GM19452 (cell line): Measurements from ENCODE around the gene CERS6.
"Not testable (repeated sequence)": the region's sequence is repeated elsewhere in the genome, so short reads cannot be mapped to it uniquely, and the experiment has no call there.

Experiments used
- ATAC-seq: cut with Tn5 transposase; IDR thresholded peaks from one replicate; pipeline ENCODE4 v1.9.1; 2021; ENCODE audit not compliant: unreplicated experiment

The CERS6 gene, protein sequence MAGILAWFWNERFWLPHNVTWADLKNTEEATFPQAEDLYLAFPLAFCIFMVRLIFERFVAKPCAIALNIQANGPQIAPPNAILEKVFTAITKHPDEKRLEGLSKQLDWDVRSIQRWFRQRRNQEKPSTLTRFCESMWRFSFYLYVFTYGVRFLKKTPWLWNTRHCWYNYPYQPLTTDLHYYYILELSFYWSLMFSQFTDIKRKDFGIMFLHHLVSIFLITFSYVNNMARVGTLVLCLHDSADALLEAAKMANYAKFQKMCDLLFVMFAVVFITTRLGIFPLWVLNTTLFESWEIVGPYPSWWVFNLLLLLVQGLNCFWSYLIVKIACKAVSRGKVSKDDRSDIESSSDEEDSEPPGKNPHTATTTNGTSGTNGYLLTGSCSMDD

DNA sequence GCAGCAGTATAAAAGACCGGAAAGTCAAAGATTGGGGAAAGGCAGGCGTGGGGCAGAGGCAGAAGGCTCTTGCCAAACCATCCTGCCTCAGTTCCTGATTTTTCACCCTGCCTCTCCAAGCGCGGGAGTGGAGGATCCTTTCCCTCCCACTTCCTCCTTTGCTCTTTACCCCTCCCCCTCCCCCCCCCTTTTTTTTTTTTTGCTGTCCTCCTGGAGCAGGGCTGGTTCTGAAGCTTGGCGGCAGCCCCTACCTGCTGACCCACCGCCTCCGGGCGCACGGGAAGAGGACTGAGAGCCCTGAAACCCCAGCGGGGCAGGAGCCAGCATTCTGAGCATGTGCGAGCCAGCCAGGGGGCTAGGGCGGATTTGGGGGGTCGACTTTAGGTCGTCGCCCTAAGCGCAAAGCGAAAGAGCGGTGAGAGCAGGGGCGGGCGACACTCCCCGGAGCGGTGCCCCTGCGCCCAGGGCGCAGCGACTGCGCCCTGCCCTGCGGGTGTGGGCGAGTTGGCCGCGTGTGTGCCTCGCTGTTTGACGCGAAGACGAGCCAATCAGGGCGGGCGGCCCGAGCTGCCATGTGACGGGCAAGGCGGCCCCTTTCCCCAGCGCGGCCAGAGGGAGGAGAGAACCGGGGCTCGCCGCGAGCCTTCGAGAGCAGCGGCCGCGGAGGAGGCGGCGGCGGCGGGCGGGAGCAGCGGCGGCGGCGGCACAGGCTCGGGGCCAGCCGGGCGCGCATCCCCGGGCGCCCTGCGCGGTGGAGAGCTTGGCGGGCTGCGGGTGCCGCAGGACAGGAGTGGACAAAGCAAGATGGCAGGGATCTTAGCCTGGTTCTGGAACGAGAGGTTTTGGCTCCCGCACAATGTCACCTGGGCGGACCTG lies at the start of gene CERS6:
TSS of gene CERS6 (plus strand) at position 628 of the 876 bp plus-strand sequence. CDS start at position 805, 177 bp downstream.
- peak; percentile 95 for ATAC-seq

DNA sequence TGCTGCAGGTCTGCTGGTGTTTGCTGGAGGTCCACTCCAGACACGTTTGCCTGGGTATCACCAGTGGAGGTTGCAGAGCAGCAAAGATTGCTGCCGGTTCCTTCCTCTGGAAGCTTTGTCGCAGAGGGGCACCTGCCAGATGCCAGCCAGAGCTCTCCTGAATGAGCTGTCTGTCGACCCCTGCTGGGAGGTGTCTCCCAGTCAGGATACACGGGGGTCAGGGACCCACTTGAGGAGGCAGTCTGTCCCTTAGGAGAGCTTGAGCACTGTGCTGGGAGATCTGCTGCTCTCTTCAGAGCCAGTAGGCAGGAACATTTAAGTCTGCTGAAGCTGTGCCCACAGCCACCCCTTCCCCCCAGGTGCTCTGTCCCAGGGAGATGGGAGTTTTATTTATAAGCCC lies 43.8 kb upstream of the CERS6 start:
- not testable (repeated sequence) for ATAC-seq

DNA sequence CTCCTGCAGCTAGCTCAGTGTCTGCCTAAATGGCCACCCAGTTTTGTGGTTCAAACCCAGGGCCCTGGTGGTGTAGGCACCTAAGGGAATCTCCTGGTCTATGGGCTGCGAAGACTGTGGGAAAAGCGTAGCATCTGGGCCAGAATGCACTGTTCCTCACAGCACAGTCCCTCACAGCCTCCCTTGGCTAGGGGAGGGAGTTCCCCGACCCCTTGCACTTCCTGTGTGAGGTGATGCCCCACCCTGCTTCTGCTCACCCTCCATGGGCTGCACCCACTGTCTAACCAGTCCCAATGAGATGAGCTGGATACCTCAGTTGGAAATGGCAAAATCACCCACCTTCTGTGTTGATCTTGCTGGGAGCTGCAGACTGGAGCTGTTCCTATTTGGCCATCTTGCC lies 43.0 kb upstream of the CERS6 start:
- not testable (repeated sequence) for ATAC-seq

DNA sequence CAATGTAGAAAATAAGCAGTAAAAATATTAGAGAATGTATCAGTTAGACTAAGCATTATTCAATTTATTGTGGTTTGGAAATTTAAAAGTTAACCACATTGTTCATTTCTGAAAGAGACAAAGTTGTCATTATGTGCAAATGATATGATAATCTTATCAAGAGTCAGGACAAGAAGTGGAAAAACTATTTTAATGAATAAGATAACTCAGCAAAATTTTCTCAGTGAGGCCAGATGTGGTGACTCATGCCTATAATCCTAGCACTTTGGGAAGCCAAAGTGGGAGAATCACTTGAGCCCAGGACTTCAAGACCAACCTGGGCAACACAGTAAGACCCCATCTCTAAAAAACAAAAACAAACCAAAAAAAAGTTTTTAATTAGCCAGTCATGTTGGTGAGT lies 39.5 kb upstream of the CERS6 start:
- no peak for ATAC-seq

DNA sequence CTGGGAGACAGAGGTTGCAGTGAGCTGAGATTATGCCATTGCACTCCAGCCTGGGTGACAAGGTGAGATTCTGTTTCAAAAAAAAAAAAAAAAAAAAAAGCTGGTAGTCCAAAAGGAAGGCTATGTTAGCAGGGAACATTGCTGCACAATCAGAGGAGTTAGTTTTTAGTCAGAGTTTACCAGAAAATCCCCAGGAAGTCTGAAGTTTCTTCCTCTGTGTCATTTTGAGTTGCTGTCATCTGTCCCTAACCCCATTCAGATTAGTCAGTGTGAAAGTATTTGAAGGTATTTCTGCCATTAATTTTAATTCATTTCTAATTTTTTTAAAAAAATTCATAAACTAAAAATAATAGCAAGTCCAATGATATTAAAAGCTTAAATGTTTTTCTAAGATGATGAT lies 33.5 kb upstream of the CERS6 start:
- no peak for ATAC-seq

DNA sequence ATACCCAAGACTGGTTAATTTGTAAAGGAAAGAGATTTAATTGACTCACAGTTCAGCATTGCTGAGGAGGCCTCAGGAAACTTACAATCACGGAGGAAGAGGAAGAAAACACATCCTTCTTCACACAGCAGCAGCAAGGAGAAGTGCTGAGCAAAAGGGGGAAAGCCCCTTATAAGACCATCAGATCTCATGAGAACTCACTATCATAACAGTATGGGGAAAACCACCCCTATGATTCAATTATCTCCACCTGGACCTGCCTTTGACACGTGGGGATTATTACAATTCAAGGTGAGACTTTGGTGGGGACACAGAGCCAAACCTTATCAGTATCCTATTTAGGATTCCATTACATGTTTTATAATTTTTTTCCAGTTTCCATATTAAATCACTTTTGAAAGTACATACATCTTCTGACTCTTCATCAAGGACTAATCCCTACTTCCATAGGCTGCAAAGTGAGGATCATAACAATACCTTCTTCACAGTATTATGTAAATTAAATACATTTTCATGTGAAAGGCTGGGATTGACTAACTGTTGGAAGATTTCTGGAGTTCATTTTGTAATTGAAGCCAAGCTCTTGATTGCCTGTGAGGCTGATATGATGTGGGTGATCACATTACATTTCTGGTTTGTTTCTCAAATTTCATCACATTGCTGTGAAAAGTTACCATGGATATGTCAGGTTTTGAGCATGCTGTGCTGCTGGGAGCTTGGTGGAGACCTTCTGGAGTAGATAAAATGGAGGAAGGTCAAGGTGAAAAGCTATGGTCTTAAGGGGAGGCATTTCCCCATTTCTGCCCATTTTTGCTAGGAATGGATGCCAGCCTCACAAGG lies 31.7 kb upstream of the CERS6 start:
- no peak for ATAC-seq

DNA sequence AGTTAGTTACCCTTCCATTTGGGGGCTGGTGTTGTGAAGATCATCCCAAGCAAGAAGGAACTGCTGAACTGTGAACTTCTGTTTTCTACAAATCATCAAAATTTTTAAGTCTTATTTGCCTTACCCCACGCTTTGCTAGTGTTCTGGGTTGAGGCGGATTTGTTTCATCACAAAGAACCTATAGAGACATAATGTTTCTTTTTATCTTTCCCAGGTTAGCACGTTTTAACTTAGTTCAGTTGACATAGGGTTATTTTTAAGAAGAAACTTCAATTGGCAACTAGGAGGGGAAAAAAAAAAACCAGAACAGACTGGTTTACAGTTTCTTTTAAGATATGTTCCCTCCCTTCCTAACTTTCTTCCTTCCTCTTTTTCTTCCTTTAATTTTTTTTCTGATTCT lies 31.1 kb upstream of the CERS6 start:
- ATAC-seq = no peak

DNA sequence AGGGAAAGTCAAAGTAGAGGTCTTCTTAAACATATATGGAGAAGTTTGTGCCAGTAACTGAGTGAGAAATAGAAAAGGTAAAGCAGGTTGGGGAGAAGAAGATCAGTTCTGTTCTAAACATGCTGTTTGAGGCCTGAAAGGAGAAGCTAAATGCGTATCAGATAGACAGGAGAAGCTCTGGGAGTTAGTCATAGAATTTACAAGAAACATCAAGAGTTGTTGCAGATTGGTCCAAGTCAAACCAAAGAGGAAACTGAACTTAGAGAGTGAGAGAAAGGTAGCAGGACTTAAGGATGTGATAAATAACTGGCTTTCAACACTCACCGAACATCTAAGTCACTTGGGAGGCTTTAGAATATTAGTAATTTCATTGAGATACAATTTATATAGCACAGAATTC lies 29.2 kb upstream of the CERS6 start:
- no peak for ATAC-seq

DNA sequence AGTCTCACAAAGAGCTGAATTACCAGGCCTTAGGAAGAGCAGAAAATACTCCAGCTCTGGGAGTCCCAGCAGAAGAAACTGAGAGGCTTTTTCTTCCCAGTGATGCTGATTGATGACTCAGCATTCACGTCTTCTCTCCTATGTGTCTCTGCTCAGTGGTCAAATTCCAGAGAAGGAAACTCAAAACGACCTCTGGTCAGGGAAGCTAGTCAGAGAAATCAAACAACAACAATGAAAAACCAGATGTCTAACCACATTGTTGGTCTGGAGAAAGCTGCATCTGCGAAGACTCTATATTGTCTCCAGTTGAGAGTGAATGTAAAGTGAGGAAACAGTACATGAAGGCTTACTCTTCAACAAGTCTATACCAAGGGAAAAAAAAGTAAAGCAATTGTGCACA lies 28.6 kb upstream of the CERS6 start:
- no peak for ATAC-seq

DNA sequence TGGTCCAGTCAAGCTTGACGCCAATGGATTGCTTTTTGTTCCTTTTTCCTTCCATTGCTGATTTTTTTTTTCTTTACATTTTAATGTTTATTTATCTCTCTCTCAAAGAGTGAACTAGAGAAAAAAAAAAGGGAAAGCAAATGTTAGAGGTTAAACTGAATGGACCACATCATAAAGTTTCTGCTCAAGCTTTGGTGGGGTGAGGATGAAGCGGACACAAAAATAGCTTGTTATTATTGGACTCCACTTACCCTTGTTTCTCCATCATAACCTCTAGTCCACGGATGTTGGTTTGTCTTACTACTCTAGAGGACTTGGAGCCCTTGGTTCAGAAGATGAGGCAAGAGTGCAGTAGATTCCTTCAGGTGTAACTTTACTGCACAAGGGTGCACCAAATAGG lies 27.6 kb upstream of the CERS6 start:
- no peak for ATAC-seq

DNA sequence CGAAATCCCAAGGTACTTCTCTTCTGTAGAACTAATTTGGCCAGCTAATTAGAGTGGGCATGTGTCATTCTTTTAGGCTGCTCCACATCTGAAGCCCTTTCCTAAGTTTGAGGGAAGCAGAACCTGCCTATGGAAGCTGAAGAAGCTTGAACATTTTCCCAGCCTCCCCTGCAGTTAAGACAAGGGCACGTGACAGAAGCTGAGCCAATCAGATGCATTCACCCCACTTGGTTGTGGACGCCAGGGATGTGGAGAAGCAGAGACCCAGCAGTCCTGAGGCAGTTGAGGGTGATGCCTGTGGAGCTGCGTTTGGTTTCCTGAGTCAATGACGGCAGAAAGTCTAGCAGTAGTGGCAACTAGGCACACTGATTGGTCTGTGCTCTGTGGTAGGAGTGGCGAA lies 26.1 kb upstream of the CERS6 start:
- no peak for ATAC-seq

DNA sequence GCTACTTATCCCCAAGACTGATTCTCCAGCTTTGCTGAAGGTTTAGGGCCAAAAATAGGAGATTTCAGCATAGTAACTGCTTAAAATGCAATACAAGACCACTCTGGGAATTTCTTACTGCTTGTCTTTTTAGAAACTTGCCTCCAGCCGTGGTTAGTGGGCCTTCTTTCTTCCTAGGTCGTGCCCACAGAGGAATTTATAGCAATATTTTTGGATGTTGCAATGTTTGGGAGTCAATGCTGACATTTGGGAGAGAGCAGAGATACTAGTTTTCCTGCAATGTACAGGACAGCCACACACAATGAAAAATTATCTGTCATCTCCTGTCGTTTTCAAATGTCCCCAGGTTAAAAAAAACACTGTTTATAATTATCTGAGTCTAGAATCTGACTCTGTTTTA lies 25.6 kb upstream of the CERS6 start:
- ATAC-seq = no peak

DNA sequence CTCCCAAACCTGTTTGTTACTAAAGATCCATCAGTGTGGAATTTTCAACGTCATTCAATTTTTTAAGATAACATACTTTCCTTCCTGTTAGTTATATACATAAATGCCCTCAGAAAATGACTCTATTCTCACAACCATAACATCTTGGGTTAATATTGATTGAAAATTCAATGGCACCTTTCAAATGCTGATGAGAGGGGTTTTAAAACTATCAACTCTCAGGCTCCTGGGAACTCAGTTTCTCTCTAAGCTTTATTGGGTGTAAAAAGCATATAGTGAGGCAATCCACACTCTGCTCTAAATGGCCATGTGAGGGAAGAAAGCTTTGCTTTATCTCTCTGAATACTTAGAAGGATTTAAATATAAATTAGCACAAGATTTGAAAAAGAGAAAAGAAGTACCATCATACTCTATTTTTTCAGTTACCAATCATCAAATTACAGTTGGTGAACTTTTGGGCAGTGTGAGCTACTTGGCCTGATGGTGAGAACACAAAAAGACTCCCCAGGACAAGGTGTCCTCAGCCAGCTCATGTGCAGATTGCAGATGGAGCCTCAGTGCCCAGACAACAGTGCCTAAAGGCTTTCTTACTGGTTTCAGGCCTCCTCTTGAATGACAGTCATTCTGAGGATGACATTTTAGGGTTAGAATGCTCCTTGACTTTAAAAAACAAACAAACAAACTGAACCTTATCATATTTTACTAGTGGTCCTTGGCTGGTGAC lies 24.6 kb upstream of the CERS6 start:
- no peak for ATAC-seq

DNA sequence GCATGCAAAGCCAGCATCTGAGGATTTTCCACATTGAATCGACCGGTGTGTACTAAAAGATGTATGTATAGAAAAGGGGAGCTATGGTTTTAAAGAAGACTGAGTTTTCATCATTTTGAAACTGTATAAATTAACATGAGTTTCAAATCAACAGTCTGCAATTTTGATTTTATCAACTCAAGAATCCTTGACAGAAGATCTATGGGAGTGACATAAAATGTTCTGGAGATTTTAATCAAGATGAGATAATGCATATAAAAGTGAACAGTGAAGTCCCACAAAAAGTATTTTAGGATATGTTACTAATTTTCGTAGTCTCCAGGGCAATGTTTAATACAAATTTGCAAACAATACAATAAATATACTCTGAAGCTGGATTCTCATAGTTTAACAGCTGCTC lies 24.0 kb upstream of the CERS6 start:
- ATAC-seq = no peak

DNA sequence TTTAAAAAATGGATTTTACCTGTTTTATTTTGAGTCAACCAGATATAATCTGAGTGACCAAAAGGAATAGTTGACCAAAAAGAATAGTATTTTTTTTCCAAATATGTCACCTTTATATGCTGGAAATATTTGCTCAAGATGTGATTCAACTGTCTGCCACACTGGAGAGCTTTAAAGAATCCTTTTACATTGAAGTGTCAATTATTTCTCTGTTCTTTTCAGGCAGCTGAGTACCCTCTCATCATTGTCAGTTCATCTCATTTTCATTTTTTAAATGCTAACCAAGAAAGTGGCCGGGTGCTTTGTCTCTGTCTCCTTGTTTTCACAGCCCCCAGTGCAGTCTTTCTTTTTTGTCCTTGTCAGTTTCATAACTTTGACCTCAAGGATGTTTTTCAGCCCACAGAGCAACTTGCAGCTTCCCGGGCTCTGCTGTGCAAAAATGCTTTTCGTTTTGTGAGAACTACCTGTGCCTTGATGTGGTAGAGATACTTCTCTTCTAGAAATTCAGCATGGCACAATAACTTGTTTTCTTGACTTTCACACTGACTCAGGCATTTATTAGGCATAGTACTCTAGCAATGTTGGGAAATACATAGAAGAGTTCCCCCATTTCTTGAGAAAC lies 23.4 kb upstream of the CERS6 start:
- no peak for ATAC-seq

DNA sequence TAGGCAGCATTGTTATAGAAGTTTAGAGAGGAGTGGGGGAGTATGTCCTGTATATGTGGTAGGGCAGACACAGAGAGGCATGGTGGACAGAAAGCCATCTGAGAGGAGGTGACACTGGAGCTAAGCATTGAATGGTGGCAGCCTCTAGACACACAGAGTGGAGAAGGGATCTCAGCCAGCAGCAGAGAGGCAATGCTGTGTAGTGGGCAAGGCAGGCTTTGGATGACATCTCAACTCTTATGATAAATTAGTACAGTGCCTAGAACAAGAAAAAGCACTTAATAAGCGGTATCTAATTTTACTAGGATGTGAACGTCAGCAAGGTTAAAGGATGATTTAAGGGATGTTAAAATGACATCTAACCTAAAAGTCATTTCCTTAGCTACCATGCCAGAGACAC lies 22.5 kb upstream of the CERS6 start:
- no peak for ATAC-seq

DNA sequence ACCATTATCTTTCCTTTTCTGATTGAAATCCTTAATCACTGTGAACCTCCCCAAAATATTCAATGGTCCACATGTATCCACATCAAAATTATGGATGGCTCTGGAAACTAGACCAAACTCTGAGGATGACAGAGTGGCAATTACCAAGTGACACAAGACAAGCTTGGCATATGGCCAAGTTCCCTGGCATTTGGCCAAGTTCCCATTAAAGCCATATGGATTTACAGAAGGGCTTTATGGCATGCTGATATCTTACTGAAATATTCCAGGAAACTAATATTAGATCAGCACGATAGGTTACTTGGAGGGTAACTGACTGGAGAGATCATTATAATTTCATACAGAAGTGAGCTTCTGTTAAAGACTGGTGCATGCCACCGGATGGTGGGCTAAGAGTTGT lies 21.9 kb upstream of the CERS6 start:
- ATAC-seq = no peak

DNA sequence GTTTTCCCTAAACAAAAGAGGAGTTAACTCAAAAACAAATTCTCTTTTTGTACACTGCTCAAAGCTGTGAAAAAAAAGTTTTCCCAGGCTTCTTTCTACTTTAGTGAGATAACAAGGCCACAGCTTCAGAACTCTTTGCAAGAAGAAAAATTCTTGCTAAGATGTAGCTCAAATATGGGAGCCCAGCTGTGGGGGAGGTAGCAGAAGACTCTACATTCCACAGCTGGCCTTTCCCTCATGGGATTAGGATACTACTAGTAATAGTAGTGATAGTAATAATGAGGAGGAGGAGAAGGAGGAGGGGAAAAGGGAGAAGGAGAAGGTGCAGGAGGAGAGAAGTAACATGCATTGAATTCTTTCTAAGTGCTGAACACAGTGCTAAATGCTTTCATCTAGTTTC lies 19.2 kb upstream of the CERS6 start:
- no peak for ATAC-seq

DNA sequence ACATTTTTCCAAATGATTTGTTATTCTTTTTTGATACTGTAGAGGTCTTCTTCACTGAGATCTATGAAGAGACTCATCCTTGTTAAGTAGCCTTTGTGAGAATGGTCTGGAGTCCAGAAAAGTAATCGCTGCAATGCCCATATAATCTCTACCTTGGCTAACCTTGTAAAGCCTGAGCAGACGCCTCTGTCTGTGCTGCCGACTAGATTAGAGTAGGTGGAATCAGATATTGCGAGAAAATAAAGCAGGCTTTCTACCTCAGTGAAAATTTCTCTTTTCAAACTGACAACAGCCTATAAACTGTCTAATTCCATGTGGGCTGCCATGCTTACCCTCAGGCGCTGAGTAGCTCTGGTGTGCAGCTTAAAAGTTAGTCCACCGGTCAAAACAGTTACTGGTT lies 17.5 kb upstream of the CERS6 start:
- no peak for ATAC-seq

DNA sequence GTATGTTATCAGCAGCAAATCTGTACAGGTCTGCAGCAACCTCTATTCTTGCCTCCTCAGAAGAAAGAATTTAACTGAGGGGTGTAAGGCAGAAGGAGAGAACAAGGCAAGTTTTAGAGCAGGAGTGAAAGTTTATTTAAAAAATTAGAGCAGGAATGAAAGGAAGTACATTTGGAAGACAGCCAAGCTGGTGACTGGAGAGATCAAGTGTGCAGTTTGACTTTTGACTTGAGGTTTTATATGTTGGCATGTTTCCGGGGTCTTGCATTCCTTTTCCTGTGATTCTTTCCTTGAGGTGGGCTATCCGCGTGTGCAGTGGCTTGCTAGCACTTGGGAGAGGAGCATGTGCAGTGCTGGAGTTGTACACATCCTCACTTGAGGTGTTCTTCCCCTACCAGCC lies 16.5 kb upstream of the CERS6 start:
- no peak for ATAC-seq
